Stimulated activated naive B cell treated with anti-CD40 and anti-IgM and Interleukin-4, amounts not matched to agents 10 μg/mL and 1 μg/mL and 100 μg/mL, for 72 hours (primary cell): ENCODE measurements around the gene PCDHGA1.
"Not testable (repeated sequence)": the region's sequence is repeated elsewhere in the genome, so short reads cannot be mapped to it uniquely, and the experiment has no call there.

Experiments
- ATAC-seq, 2 donors: fragments of 150-1000 bp; cut with Tn5 transposase; replicated peaks; 2 replicates each; pipeline ENCODE4 v1.10.0; 2021; ENCODE audit warnings: moderate library complexity in 1 of 2
- DNase-seq: peaks from one replicate; pipeline ENCODE4 v3.0.0; 2021
- H3K27ac Mint-ChIP-seq: one replicate; pipeline ENCODE4 v1.8.0; 2022; ENCODE audit warnings: mild to moderate bottlenecking, mixed read lengths
- H3K27me3 Mint-ChIP-seq, 2 donors: one replicate each; pipeline ENCODE4 v1.8.0; 2022; ENCODE audit warnings: mixed read lengths in 2 of 2
- H3K36me3 Mint-ChIP-seq, 2 donors: one replicate each; pipeline ENCODE4 v1.8.0; 2022; ENCODE audit warnings: mixed read lengths in 2 of 2, mild to moderate bottlenecking in 1 of 2
- H3K4me1 Mint-ChIP-seq, 2 donors: one replicate each; pipeline ENCODE4 v1.8.0; 2022; ENCODE audit warnings: mixed read lengths in 2 of 2, mild to moderate bottlenecking in 1 of 2
- H3K4me3 Mint-ChIP-seq, 2 donors: one replicate each; pipeline ENCODE4 v1.8.0; 2022; ENCODE audit warnings: mild to moderate bottlenecking in 2 of 2, mixed read lengths in 2 of 2, moderate library complexity in 1 of 2
- H3K9me3 Mint-ChIP-seq, 2 donors: one replicate each; pipeline ENCODE4 v1.8.0; 2022; ENCODE audit warnings: mixed read lengths in 2 of 2, mild to moderate bottlenecking in 1 of 2

Gene PCDHGA1

GRCh38 chr5:141417494-141418172, 87.3 kb downstream of the PCDHGA1 start, which contains the start of gene PCDHGB7:
Gene PCDHGB7 (plus strand): TSS chr5:141417677. CDS start chr5:141417860, 183 bp downstream.
- peak within 1 kb of the TSS; percentile 88 for H3K27ac Mint-ChIP-seq
- DNase-seq = not testable (repeated sequence)
- peak; percentile 55 to 75 for ATAC-seq

GRCh38 chr5:141419074-141419880, 89.0 kb downstream of the PCDHGA1 start:
- peaks cover 9 to 18% of the 10 kb centered on the region in 2 donors for H3K4me1 Mint-ChIP-seq
- H3K36me3 Mint-ChIP-seq = peaks cover 19 to 23% of the 10 kb centered on the region in 2 donors
- peak overlapping the region; percentile 67 for H3K27ac Mint-ChIP-seq
- peak overlapping the region in 1 of 2 donors; percentile 25 for H3K4me3 Mint-ChIP-seq
- peaks cover 16 to 26% of the 10 kb centered on the region in 2 donors for H3K9me3 Mint-ChIP-seq
- peaks cover 63 to 79% of the 10 kb centered on the region in 2 donors for H3K27me3 Mint-ChIP-seq
- DNase-seq (no peak), ATAC-seq (no peak)

More at GRCh38 chr5:141417494-141418172, 87.3 kb downstream of the PCDHGA1 start, which contains the start of gene PCDHGB7:
- Mint-ChIP-seq H3K4me1 (peaks cover 16 to 30% of the 10 kb centered on the region in 2 donors), H3K4me3 (peak within 1 kb of the TSS; percentile 63 to 75), H3K9me3 (peaks cover 16 to 28% of the 10 kb centered on the region in 2 donors), H3K27me3 (peaks cover 68 to 88% of the 10 kb centered on the region in 2 donors), H3K36me3 (peaks cover 23 to 24% of the 10 kb centered on the region in 2 donors)

GRCh38 chr5:141420855-141421488, 90.7 kb downstream of the PCDHGA1 start, which contains the start of gene PCDHGA11:
Gene PCDHGA11 (plus strand): TSS chr5:141421051. CDS start chr5:141421228, 177 bp downstream.
- DNase-seq (no peak), ATAC-seq (no peak)
- H3K36me3 Mint-ChIP-seq = peaks cover 13 to 18% of the 10 kb centered on the region in 2 donors
- peaks cover 13 to 23% of the 10 kb centered on the region in 2 donors for H3K9me3 Mint-ChIP-seq
- peak within 1 kb of the TSS; percentile 75 to 76 for H3K4me3 Mint-ChIP-seq
- H3K27me3 Mint-ChIP-seq = peaks cover 63 to 68% of the 10 kb centered on the region in 2 donors
- H3K4me1 Mint-ChIP-seq = peaks cover 6 to 18% of the 10 kb centered on the region in 2 donors
- H3K27ac Mint-ChIP-seq = peak within 1 kb of the TSS; percentile 83

GRCh38 chr5:141421489-141421855, 91.2 kb downstream of the PCDHGA1 start:
- Mint-ChIP-seq H3K36me3 (peaks cover 13 to 18% of the 10 kb centered on the region in 2 donors), H3K4me3 (peak overlapping the region; percentile 75 to 76), H3K4me1 (peaks cover 6 to 18% of the 10 kb centered on the region in 2 donors), H3K9me3 (peaks cover 13 to 23% of the 10 kb centered on the region in 2 donors), H3K27me3 (peaks cover 68% of the 10 kb centered on the region in 2 donors), H3K27ac (peak overlapping the region; percentile 83)
- ATAC-seq (no peak), DNase-seq (no peak)

GRCh38 chr5:141422742-141423291, 92.5 kb downstream of the PCDHGA1 start:
- ATAC-seq (no peak), DNase-seq (no peak)
- H3K27ac Mint-ChIP-seq = no peak overlapping the region
- H3K36me3 Mint-ChIP-seq = peaks cover 13 to 18% of the 10 kb centered on the region in 2 donors
- H3K27me3 Mint-ChIP-seq = peaks cover 68 to 73% of the 10 kb centered on the region in 2 donors
- H3K9me3 Mint-ChIP-seq = peaks cover 11 to 22% of the 10 kb centered on the region in 2 donors
- H3K4me1 Mint-ChIP-seq = peaks cover 3 to 12% of the 10 kb centered on the region in 2 donors
- peak overlapping the region in 1 of 2 donors; percentile 25 for H3K4me3 Mint-ChIP-seq

GRCh38 chr5:141427783-141428426, 97.6 kb downstream of the PCDHGA1 start:
- no peak for ATAC-seq
- Mint-ChIP-seq H3K36me3 (peaks cover 6 to 29% of the 10 kb centered on the region in 2 donors), H3K4me1 (peaks cover 14 to 22% of the 10 kb centered on the region in 2 donors), H3K27ac (no peak overlapping the region), H3K9me3 (peaks cover 15 to 17% of the 10 kb centered on the region in 2 donors), H3K27me3 (peaks cover 61 to 65% of the 10 kb centered on the region in 2 donors), H3K4me3 (no peak overlapping the region)
- no peak for DNase-seq

GRCh38 chr5:141430332-141431113, 100.2 kb downstream of the PCDHGA1 start, which contains the start of gene PCDHGA12:
Gene PCDHGA12 (plus strand): TSS chr5:141430507. CDS start chr5:141430760, 253 bp downstream.
- H3K9me3 Mint-ChIP-seq = peaks cover 20 to 24% of the 10 kb centered on the region in 2 donors
- H3K27ac Mint-ChIP-seq = peak within 1 kb of the TSS; percentile 89
- H3K36me3 Mint-ChIP-seq = peaks cover 9 to 32% of the 10 kb centered on the region in 2 donors
- peak; percentile 38 for DNase-seq
- H3K4me1 Mint-ChIP-seq = peaks cover 14 to 22% of the 10 kb centered on the region in 2 donors
- ATAC-seq = peak; percentile 42 to 82
- H3K27me3 Mint-ChIP-seq = peaks cover 60 to 78% of the 10 kb centered on the region in 2 donors
- peak within 1 kb of the TSS; percentile 64 to 82 for H3K4me3 Mint-ChIP-seq

- peaks cover 9 to 32% of the 10 kb centered on the region in 2 donors for H3K36me3 Mint-ChIP-seq
- ATAC-seq = peak; percentile 25 to 69
Measured at GRCh38 chr5:141431286-141431685, 101.0 kb downstream of the PCDHGA1 start.

GRCh38 chr5:141432308-141432707, 102.0 kb downstream of the PCDHGA1 start:
- H3K27ac Mint-ChIP-seq = peak overlapping the region; percentile 81

More at GRCh38 chr5:141431286-141431685, 101.0 kb downstream of the PCDHGA1 start:
- Mint-ChIP-seq H3K27me3 (peaks cover 55 to 73% of the 10 kb centered on the region in 2 donors), H3K27ac (peak overlapping the region; percentile 76), H3K4me1 (peaks cover 14 to 22% of the 10 kb centered on the region in 2 donors), H3K4me3 (peak overlapping the region; percentile 64 to 82), H3K9me3 (peaks cover 20 to 24% of the 10 kb centered on the region in 2 donors)
- no peak for DNase-seq

GRCh38 chr5:141432726-141433125, 102.4 kb downstream of the PCDHGA1 start:
- DNase-seq, ATAC-seq, H3K27ac Mint-ChIP-seq: not testable (repeated sequence)
- Mint-ChIP-seq H3K4me3 (peak overlapping the region in 1 of 2 donors; percentile 25), H3K9me3 (peaks cover 20 to 24% of the 10 kb centered on the region in 2 donors), H3K4me1 (peaks cover 14 to 22% of the 10 kb centered on the region in 2 donors), H3K27me3 (peaks cover 48 to 67% of the 10 kb centered on the region in 2 donors), H3K36me3 (peaks cover 9 to 30% of the 10 kb centered on the region in 2 donors)

More at GRCh38 chr5:141432308-141432707, 102.0 kb downstream of the PCDHGA1 start:
- ATAC-seq, DNase-seq: not testable (repeated sequence)
- Mint-ChIP-seq H3K27me3 (peaks cover 48 to 71% of the 10 kb centered on the region in 2 donors), H3K4me1 (peaks cover 14 to 22% of the 10 kb centered on the region in 2 donors), H3K4me3 (peak overlapping the region in 1 of 2 donors; percentile 82), H3K36me3 (peaks cover 9 to 32% of the 10 kb centered on the region in 2 donors), H3K9me3 (peaks cover 20 to 24% of the 10 kb centered on the region in 2 donors)

- Mint-ChIP-seq H3K4me3 (no peak overlapping the region), H3K27me3 (peaks cover 41 to 59% of the 10 kb centered on the region in 2 donors), H3K9me3 (peaks cover 16 to 20% of the 10 kb centered on the region in 2 donors), H3K4me1 (peaks cover 14 to 22% of the 10 kb centered on the region in 2 donors), H3K27ac (no peak overlapping the region), H3K36me3 (peaks cover 9 to 23% of the 10 kb centered on the region in 2 donors)
- ATAC-seq (no peak), DNase-seq (no peak)
Measured at GRCh38 chr5:141434006-141434405, 103.7 kb downstream of the PCDHGA1 start.

GRCh38 chr5:141437221-141437620, 106.9 kb downstream of the PCDHGA1 start:
- Mint-ChIP-seq H3K4me1 (peaks cover under 1 to 2% of the 10 kb centered on the region in 2 donors), H3K36me3 (peaks cover 9 to 10% of the 10 kb centered on the region in 2 donors), H3K4me3 (no peak overlapping the region), H3K27ac (no peak overlapping the region), H3K9me3 (peaks cover 10 to 15% of the 10 kb centered on the region in 2 donors), H3K27me3 (peaks cover 23 to 50% of the 10 kb centered on the region in 2 donors)
- no peak for ATAC-seq
- DNase-seq = no peak
